Measurements from ENCODE around the gene UTP18. TPM values are rescaled to one million over a fixed set of nuclear protein-coding genes. Genes with fewer than 3 reads are reported as not detected.

UTP18 gene
- total and polyA plus RNA-seq, 2 of the 13 experiments (the other 11 are each of a cell fraction or from before 2014, with no cell fraction given): 35.2 to 104 TPM

GRCh38 chr17:51260237-51261023, at the start of gene UTP18 (continued):
- TF ChIP-seq ZBTB44 (CRISPR knock-in tag; IDR thresholded peaks at IDR 0.05) (no peak), ZNF672 (CRISPR knock-in tag; IDR thresholded peaks at IDR 0.05) (no peak), GFI1 (CRISPR knock-in tag; IDR thresholded peaks at IDR 0.05; ENCODE audit: borderline replicate concordance) (peak; percentile 52), ZBTB38 (CRISPR knock-in tag; IDR thresholded peaks at IDR 0.05) (peak; percentile 90; the same call in 1 of the 2 replicates), E2F5 (CRISPR knock-in tag; conservative IDR thresholded peaks at IDR 0.05) (peak; percentile 66; the same call in 1 of the 2 replicates), KLF11 (CRISPR knock-in tag; IDR thresholded peaks at IDR 0.05) (peak; percentile 98), ZBTB2 (CRISPR knock-in tag; IDR thresholded peaks at IDR 0.05; ENCODE audit: low read depth) (peak; percentile 54; the same call in 1 of the 2 replicates), GTF3A (CRISPR knock-in tag; conservative IDR thresholded peaks at IDR 0.05) (peak; percentile 99), NR2F1 (CRISPR knock-in tag; IDR thresholded peaks at IDR 0.05) (no peak), EHMT2 (IDR thresholded peaks at IDR 0.05; ENCODE audit: borderline replicate concordance, low read depth, low read length) (no peak), ZNF770 (CRISPR knock-in tag; IDR thresholded peaks at IDR 0.05) (peak; percentile 94), MTA1 (CRISPR knock-in tag; IDR thresholded peaks at IDR 0.05; ENCODE audit: borderline replicate concordance) (0 out of 2 replicates have a peak, but pooled peaks have one; percentile 57), JUNB (CRISPR knock-in tag; IDR thresholded peaks at IDR 0.05; ENCODE audit: borderline replicate concordance) (peak; percentile 26; the same call in 1 of the 2 replicates), SETDB1 (CRISPR knock-in tag; IDR thresholded peaks at IDR 0.05; ENCODE audit: borderline replicate concordance) (no peak), HES4 (CRISPR knock-in tag; IDR thresholded peaks at IDR 0.05; ENCODE audit: borderline replicate concordance) (peak; percentile 98), ZBED4 (CRISPR knock-in tag; IDR thresholded peaks at IDR 0.05; ENCODE audit: borderline replicate concordance) (peak; percentile 59), EP300 (IDR thresholded peaks at IDR 0.05; ENCODE audit: low read depth in 2 of 2, low read length in 2 of 2) (peak in 1 of 2 experiments; percentile 23; a peak in 2 of 4 replicates), EP300 (CRISPR knock-in tag; IDR thresholded peaks at IDR 0.05; ENCODE audit: borderline replicate concordance) (peak; percentile 35; the same call in 1 of the 2 replicates)

Data from HepG2 (cell line).